ENCODE data around the gene CDC6.

CDC6 gene

GRCh38 chr17:40352237-40352778 lies 64.6 kb downstream of the CDC6 start:
- DNase-seq (ENCODE audit: low read depth, low spot score): no peak

GRCh38 chr17:40352779-40353394 lies 65.2 kb downstream of the CDC6 start:
- no peak for DNase-seq (ENCODE audit: low read depth, low spot score)

Data from activated naive CD8-positive, alpha-beta T cell treated with anti-CD3 and anti-CD28 coated beads, Interleukin-2, amount 50 U/mL, for 16 hours (primary cell).